K562 (cell line): ENCODE data around the gene TMEM139. TPM values are rescaled to one million over a fixed set of nuclear protein-coding genes. Genes with fewer than 3 reads are reported as not detected.

Experiments
- ATAC-seq: fragments of 200-7000 bp; cut with Tn5 transposase; 3 replicates; pipeline ENCODE4 v1.9.1; 2020; ENCODE audit warnings: moderate library complexity
- BruUV-seq: library from RNA; stranded (reverse); fragments of 400-500 nt; replicated peaks from 2 replicates; lab custom pipeline; 2021; lab: Mats Ljungman, UMichigan
- CTCF ChIA-PET: fragments of 300-600 bp; formaldehyde crosslinking; extraction: SDS; loops from one replicate; lab custom pipeline; 2021; ENCODE audit warnings: low intra/inter-chr PET ratio; lab: Yijun Ruan, JAX
- POLR2A ChIA-PET: fragments of 300-600, 350-650 bp; sonication (Branson Sonifier 250); formaldehyde crosslinking; extraction: SDS; loops from one replicate; lab custom pipeline; 2021; ENCODE audit warnings: antibody characterized with exemption, inconsistent platforms; lab: Yijun Ruan, JAX
- DNase-seq, 4 experiments: peaks; one replicate each; pipeline versions ENCODE4 v3.0.0 to v3.0.0-alpha.2; 2011 to 2018; ENCODE audit warnings: low spot score in 3 of 4, mixed read lengths in 3 of 4; ENCODE audit errors: extremely low read depth in 1 of 4
- FAIRE-seq: peaks from 2 replicates; lab custom pipeline; 2011; peaks lifted over from hg19 to GRCh38; lab: Jason Lieb, UNC
- H2AFZ ChIP-seq: 2 replicates; pipeline ENCODE4 v1.6.0; 2011; ENCODE audit warnings: low read depth, low read length, control low read depth, inconsistent platforms
- H3K27ac ChIP-seq: fragments of 200-600 bp; 3 replicates; pipeline ENCODE4 v1.8.0; 2011; ENCODE audit warnings: low read depth, mild to moderate bottlenecking, control low read depth, inconsistent platforms, low read length, moderate library complexity, mixed read lengths; ENCODE audit errors: extremely low read depth
- H3K27me3 ChIP-seq, 2 experiments: fragments of 300-600 bp in 1 of 2; 2 replicates in 1 of 2; 3 replicates in 1 of 2; pipeline versions ENCODE4 v1.6.0 to v1.8.0; 2011; ENCODE audit warnings: inconsistent platforms in 2 of 2, low read length in 2 of 2, mild to moderate bottlenecking in 1 of 2, mixed read lengths in 1 of 2, moderate library complexity in 1 of 2; ENCODE audit not compliant: control insufficient read depth in 2 of 2, insufficient read depth in 2 of 2
- H3K36me3 ChIP-seq: fragments of 300-600 bp; 3 replicates; pipeline ENCODE4 v1.8.0; 2011; ENCODE audit warnings: mild to moderate bottlenecking, low read length, inconsistent platforms; ENCODE audit not compliant: control insufficient read depth, insufficient read depth
- H3K4me1 ChIP-seq, 2 experiments: fragments of 200-600 bp in 1 of 2; replicated peaks in 1 of 2; 2 replicates in 1 of 2; 3 replicates in 1 of 2; pipeline versions ENCODE4 v1.5.1 to v1.8.0; 2011; ENCODE audit warnings: inconsistent platforms in 2 of 2, low read length in 2 of 2, mild to moderate bottlenecking in 1 of 2, mixed read lengths in 1 of 2, moderate library complexity in 1 of 2; ENCODE audit not compliant: control insufficient read depth in 2 of 2, insufficient read depth in 2 of 2
- H3K4me2 ChIP-seq: 2 replicates; pipeline ENCODE4 v1.6.1; 2011; ENCODE audit warnings: low read length, control low read depth, inconsistent platforms, mixed read lengths; ENCODE audit not compliant: insufficient read depth
- H3K4me3 ChIP-seq: fragments of 200-600 bp; sonication (generic), shearing (Covaris generic); 2 replicates; pipeline ENCODE4 v1.5.1; 2016; ENCODE audit warnings: control low read depth, inconsistent platforms
- H3K79me2 ChIP-seq: fragments of 200-600 bp; 3 replicates; pipeline ENCODE4 v1.8.0; 2011; ENCODE audit warnings: low read length, inconsistent platforms; ENCODE audit not compliant: control insufficient read depth, insufficient read depth
- H3K9ac ChIP-seq, 2 experiments: 2 replicates each; pipeline versions ENCODE4 v1.6.0 to v1.6.1; 2011; ENCODE audit warnings: low read depth in 2 of 2, low read length in 2 of 2, control low read depth in 1 of 2, inconsistent platforms in 1 of 2, mild to moderate bottlenecking in 1 of 2, mixed read lengths in 1 of 2; ENCODE audit not compliant: insufficient read depth in 1 of 2
- H3K9me1 ChIP-seq: one replicate; pipeline ENCODE4 v1.6.0; 2011; ENCODE audit warnings: inconsistent platforms, mild to moderate bottlenecking, low read length, moderate library complexity; ENCODE audit not compliant: control insufficient read depth, insufficient read depth
- H3K9me3 ChIP-seq: replicated peaks from 2 replicates; pipeline ENCODE4 v1.5.1; 2011; ENCODE audit warnings: low read depth, low read length, inconsistent platforms; ENCODE audit not compliant: control insufficient read depth, insufficient read depth
- H4K20me1 ChIP-seq: replicated peaks from 2 replicates; pipeline ENCODE4 v1.6.1; 2011; ENCODE audit warnings: low read length, inconsistent platforms, mixed read lengths; ENCODE audit not compliant: control insufficient read depth, insufficient read depth
- CBX1 ChIP-seq: sonication (generic); IDR thresholded peaks from 2 replicates; pipeline ENCODE4 v1.6.1; 2016; ENCODE audit warnings: antibody characterized with exemption, low read depth, mild to moderate bottlenecking
- ESRRA ChIP-seq: fragments of 450-650 bp; IDR thresholded peaks from 2 replicates; pipeline ENCODE4 v1.6.1; 2014; ENCODE audit warnings: low read depth, mild to moderate bottlenecking, moderate library complexity, borderline replicate concordance
- FOXA3 ChIP-seq, 2 experiments: fragments of 450-650 bp in 1 of 2; sonication (generic) in 1 of 2; formaldehyde crosslinking; IDR thresholded peaks in 1 of 2; conservative IDR thresholded peaks in 1 of 2; 2 replicates each; pipeline versions ENCODE4 v1.4.0 to v1.8.0; 2020 to 2022; ENCODE audit warnings: mild to moderate bottlenecking in 2 of 2, missing genetic modification reagents in 1 of 2
- FOXK1 ChIP-seq: sonication (generic); formaldehyde crosslinking; IDR thresholded peaks from 2 replicates; pipeline ENCODE4 v1.8.0; 2022; ENCODE audit warnings: missing genetic modification reagents, mild to moderate bottlenecking, borderline replicate concordance
- MECOM ChIP-seq: fragments of 250-450 bp; sonication (Bioruptor Pico); IDR thresholded peaks from 2 replicates; pipeline ENCODE4 v1.8.0; 2022; ENCODE audit warnings: inconsistent platforms
- RAD21 ChIP-seq, 2 experiments: fragments of 250-450 bp in 1 of 2; fragments of 450-650 bp in 1 of 2; sonication (Bioruptor Pico) in 1 of 2; formaldehyde crosslinking in 1 of 2; IDR thresholded peaks in 1 of 2; conservative IDR thresholded peaks in 1 of 2; 2 replicates each; pipeline versions ENCODE4 v1.4.0 to v1.8.0; 2020 to 2022; ENCODE audit warnings: mild to moderate bottlenecking in 2 of 2, moderate library complexity in 1 of 2
- SNRNP70 ChIP-seq: fragments of 200-400 bp; formaldehyde crosslinking; optimal IDR thresholded peaks from 2 replicates; pipeline ENCODE3; 2017; ENCODE audit warnings: low read depth, low read length
- ZNF431 ChIP-seq: sonication (generic); formaldehyde crosslinking; IDR thresholded peaks from 2 replicates; pipeline ENCODE4 v1.8.0; 2022; ENCODE audit warnings: mild to moderate bottlenecking, missing genetic modification reagents
- WGBS: fragments of 100-300 bp; shearing (Covaris generic); methylation state at CpG from one replicate; pipeline ENCODE4 v1.1.6; 2016; ENCODE audit warnings: low coverage, mixed read lengths; ENCODE audit not compliant: insufficient coverage; ENCODE audit errors: missing lambda C conversion rate; 5-methylcytosine and 5-hydroxymethylcytosine counted together
- in situ Hi-C: fragments of 300-500 bp; cut with MboI; formaldehyde crosslinking; loops from 4 replicates; pipeline ENCODE4 v1.15.0; 2018; ENCODE audit warnings: inconsistent platforms, mixed read lengths
- intact Hi-C: fragments of 100-400 bp; cut with micrococcal nuclease; formaldehyde crosslinking; loops from 2 replicates; pipeline ENCODE4 v1.14.2; 2022
- polyA plus RNA-seq, 8 experiments: library from polyadenylated mRNA; depleted of rRNA in 4 of 8; stranded (reverse) in 5 of 8; unstranded in 3 of 8; fragments of >200 nt; fragmentation: Nextera tagmentation in 2 of 8; fragmentation: Illumina TruSeq in 1 of 8; extraction: Ambion mirVana in 2 of 8; extraction: Trizol in 1 of 8; gene quantifications; 2 replicates each; pipeline versions ENCODE4 v1.2.1 to v1.2.3, GENCODE V29; 2011 to 2014; ENCODE audit warnings: inconsistent platforms in 1 of 8, missing spikeins in 1 of 8
- total RNA-seq, 7 experiments: library from RNA; depleted of rRNA in 6 of 7; stranded (reverse); fragments of >200 nt in 6 of 7; fragmentation: Illumina TruSeq in 2 of 7; extraction: Trizol in 2 of 7; gene quantifications; 2 replicates each; pipeline versions ENCODE4 v1.2.1 to v1.2.3, GENCODE V29; 2011 to 2021; ENCODE audit warnings: low replicate concordance in 1 of 7
- TF ChIP-seq, protein P1 (sequence below): fragments of 250-450 bp; sonication (Bioruptor Pico); IDR thresholded peaks from 2 replicates; pipeline ENCODE4 v1.4.0; 2020; ENCODE audit warnings: borderline replicate concordance
- TF ChIP-seq, protein P2 (sequence below): fragments of 450-650 bp; conservative IDR thresholded peaks from 2 replicates; pipeline ENCODE4 v1.6.1; 2016; ENCODE audit warnings: missing genetic modification characterization, low read depth, mild to moderate bottlenecking, control low read depth, missing compliant biosample characterization
- TF ChIP-seq, protein P3 (sequence below), 2 experiments: fragments of 200-800 bp in 1 of 2; sonication (Bioruptor generic) in 1 of 2; sonication (generic) in 1 of 2; formaldehyde crosslinking in 1 of 2; IDR thresholded peaks in 1 of 2; conservative IDR thresholded peaks in 1 of 2; 2 replicates each; pipeline versions ENCODE4 v1.5.0 to v1.6.1; 2016 to 2020; ENCODE audit warnings: missing compliant biosample characterization in 1 of 2, missing genetic modification characterization in 1 of 2, missing genetic modification reagents in 1 of 2
- TF ChIP-seq, protein P4 (sequence below): sonication (generic); IDR thresholded peaks from 2 replicates; pipeline ENCODE4 v1.6.1; 2016
- TF ChIP-seq, protein P5 (sequence below): fragments of 250-450 bp; sonication (Bioruptor Pico); IDR thresholded peaks from 2 replicates; pipeline ENCODE4 v1.9.0; 2021; ENCODE audit warnings: mild to moderate bottlenecking, inconsistent platforms

The TMEM139 gene
- total and polyA plus RNA-seq, 9 of the 15 experiments (the other 6 are each of a cell fraction or from before 2014, with no cell fraction given) = 0.27 to 1.8 (median 0.79) TPM

DNA sequence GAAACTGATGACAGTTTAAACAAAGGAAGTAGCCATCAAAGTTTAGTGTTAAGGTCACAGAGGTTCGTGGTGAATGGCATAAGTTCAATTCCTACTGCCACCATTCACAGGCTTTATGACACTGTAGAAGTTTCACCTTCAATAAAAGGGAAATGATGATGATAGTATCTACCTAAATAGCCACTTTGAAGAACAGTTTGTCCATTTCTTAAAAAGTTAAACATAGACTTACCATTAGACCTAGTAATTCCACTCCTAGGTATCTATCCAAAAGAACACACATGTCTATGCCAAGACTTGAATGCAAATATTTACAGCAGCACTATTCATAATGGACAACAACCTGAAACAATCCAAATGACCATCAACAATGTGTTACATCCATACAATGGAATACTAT is 40.4 kb upstream of the TMEM139 start:
- ChIA-PET POLR2A (interaction anchor here (1.8 kb wide), 1 partner anchor 15 kb away, joined by 3 read pairs; no protein-coding TSS in a partner anchor), CTCF (no interaction called here)
- intact Hi-C loops = loop anchor here (5.0 kb wide), 1 partner anchor 253 kb away; no protein-coding TSS in a partner anchor
- no peaks in the 10 kb centered on the region for H3K79me2 ChIP-seq
- H4K20me1 ChIP-seq = no peaks in the 10 kb centered on the region
- DNase-seq (no peak), ATAC-seq (no peak), FAIRE-seq (no peak)
- H3K9me1 ChIP-seq = no peaks in the 10 kb centered on the region
- H3K27ac ChIP-seq = no peak overlapping the region
- H3K4me3 ChIP-seq = no peak overlapping the region
- peaks cover 5% of the 10 kb centered on the region; the same call in 1 of the 2 replicates for H3K9me3 ChIP-seq
- in situ Hi-C loops = loop anchor here (10.0 kb wide), 1 partner anchor 60 kb away; no protein-coding TSS in a partner anchor
- H3K36me3 ChIP-seq = no peaks in the 10 kb centered on the region
- no peak overlapping the region for H3K9ac ChIP-seq
- no TSS peak for BruUV-seq
- WGBS = 3% methylated on average over 1 of the region's 1 CpG
- H3K4me1 ChIP-seq = no peaks in the 10 kb centered on the region; a peak in 1 of 5 replicates
- no peak overlapping the region for H3K4me2 ChIP-seq
- H2AFZ ChIP-seq = no peak overlapping the region
- no peaks in the 10 kb centered on the region; a peak in 1 of 5 replicates for H3K27me3 ChIP-seq
- TF ChIP-seq, protein P1, sequence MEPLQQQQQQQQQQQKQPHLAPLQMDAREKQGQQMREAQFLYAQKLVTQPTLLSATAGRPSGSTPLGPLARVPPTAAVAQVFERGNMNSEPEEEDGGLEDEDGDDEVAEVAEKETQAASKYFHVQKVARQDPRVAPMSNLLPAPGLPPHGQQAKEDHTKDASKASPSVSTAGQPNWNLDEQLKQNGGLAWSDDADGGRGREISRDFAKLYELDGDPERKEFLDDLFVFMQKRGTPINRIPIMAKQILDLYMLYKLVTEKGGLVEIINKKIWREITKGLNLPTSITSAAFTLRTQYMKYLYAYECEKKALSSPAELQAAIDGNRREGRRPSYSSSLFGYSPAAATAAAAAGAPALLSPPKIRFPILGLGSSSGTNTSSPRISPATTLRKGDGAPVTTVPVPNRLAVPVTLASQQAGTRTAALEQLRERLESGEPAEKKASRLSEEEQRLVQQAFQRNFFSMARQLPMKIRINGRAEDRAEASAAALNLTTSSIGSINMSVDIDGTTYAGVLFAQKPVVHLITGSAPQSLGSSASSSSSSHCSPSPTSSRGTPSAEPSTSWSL (CRISPR knock-in tag) = no peak
- TF ChIP-seq FOXK1 (CRISPR knock-in tag) = no peak
- no peak for TF ChIP-seq MECOM (CRISPR knock-in tag)
- no peak for TF ChIP-seq ESRRA
- no peak for TF ChIP-seq SNRNP70
- TF ChIP-seq, protein P2, sequence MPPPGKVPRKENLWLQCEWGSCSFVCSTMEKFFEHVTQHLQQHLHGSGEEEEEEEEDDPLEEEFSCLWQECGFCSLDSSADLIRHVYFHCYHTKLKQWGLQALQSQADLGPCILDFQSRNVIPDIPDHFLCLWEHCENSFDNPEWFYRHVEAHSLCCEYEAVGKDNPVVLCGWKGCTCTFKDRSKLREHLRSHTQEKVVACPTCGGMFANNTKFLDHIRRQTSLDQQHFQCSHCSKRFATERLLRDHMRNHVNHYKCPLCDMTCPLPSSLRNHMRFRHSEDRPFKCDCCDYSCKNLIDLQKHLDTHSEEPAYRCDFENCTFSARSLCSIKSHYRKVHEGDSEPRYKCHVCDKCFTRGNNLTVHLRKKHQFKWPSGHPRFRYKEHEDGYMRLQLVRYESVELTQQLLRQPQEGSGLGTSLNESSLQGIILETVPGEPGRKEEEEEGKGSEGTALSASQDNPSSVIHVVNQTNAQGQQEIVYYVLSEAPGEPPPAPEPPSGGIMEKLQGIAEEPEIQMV (tag) = no peak
- TF ChIP-seq RAD21 (CRISPR knock-in tag; conservative IDR thresholded peaks at IDR 0.05 in 1 of 2, IDR thresholded peaks at IDR 0.05 in 1 of 2) = no peak
- no peak for TF ChIP-seq FOXA3 (CRISPR knock-in tag; conservative IDR thresholded peaks at IDR 0.05 in 1 of 2, IDR thresholded peaks at IDR 0.05 in 1 of 2)
- TF ChIP-seq, protein P3, sequence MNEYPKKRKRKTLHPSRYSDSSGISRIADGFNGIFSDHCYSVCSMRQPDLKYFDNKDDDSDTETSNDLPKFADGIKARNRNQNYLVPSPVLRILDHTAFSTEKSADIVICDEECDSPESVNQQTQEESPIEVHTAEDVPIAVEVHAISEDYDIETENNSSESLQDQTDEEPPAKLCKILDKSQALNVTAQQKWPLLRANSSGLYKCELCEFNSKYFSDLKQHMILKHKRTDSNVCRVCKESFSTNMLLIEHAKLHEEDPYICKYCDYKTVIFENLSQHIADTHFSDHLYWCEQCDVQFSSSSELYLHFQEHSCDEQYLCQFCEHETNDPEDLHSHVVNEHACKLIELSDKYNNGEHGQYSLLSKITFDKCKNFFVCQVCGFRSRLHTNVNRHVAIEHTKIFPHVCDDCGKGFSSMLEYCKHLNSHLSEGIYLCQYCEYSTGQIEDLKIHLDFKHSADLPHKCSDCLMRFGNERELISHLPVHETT (CRISPR knock-in tag; conservative IDR thresholded peaks at IDR 0.05 in 1 of 2, IDR thresholded peaks at IDR 0.05 in 1 of 2) = no peak
- TF ChIP-seq, protein P4, sequence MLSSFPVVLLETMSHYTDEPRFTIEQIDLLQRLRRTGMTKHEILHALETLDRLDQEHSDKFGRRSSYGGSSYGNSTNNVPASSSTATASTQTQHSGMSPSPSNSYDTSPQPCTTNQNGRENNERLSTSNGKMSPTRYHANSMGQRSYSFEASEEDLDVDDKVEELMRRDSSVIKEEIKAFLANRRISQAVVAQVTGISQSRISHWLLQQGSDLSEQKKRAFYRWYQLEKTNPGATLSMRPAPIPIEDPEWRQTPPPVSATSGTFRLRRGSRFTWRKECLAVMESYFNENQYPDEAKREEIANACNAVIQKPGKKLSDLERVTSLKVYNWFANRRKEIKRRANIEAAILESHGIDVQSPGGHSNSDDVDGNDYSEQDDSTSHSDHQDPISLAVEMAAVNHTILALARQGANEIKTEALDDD = no peak
- no peak for TF ChIP-seq ZNF431 (CRISPR knock-in tag)
- TF ChIP-seq, protein P5, sequence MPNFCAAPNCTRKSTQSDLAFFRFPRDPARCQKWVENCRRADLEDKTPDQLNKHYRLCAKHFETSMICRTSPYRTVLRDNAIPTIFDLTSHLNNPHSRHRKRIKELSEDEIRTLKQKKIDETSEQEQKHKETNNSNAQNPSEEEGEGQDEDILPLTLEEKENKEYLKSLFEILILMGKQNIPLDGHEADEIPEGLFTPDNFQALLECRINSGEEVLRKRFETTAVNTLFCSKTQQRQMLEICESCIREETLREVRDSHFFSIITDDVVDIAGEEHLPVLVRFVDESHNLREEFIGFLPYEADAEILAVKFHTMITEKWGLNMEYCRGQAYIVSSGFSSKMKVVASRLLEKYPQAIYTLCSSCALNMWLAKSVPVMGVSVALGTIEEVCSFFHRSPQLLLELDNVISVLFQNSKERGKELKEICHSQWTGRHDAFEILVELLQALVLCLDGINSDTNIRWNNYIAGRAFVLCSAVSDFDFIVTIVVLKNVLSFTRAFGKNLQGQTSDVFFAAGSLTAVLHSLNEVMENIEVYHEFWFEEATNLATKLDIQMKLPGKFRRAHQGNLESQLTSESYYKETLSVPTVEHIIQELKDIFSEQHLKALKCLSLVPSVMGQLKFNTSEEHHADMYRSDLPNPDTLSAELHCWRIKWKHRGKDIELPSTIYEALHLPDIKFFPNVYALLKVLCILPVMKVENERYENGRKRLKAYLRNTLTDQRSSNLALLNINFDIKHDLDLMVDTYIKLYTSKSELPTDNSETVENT (CRISPR knock-in tag) = no peak
- no peak for TF ChIP-seq CBX1
